GM19238 (cell line): ENCODE results near the gene UXS1.

Experiments
- DNase-seq: peaks from one replicate; pipeline ENCODE4 v3.0.0; 2011; ENCODE audit warnings: low spot score; ENCODE audit not compliant: insufficient read length

UXS1 gene

GRCh38 chr2:106189764-106190468, 4.2 kb downstream of the UXS1 start:
- no peak for DNase-seq

GRCh38 chr2:106189325-106189724, 4.8 kb downstream of the UXS1 start:
- no peak for DNase-seq

- DNase-seq, result no peak
These were observed 6.7 kb downstream of the UXS1 start for GRCh38 chr2:106187273-106187891.

GRCh38 chr2:106185475-106186184, 8.5 kb downstream of the UXS1 start:
- DNase-seq, result no peak

- DNase-seq, result no peak
These were observed 9.2 kb downstream of the UXS1 start for GRCh38 chr2:106184857-106185256.

- no peak for DNase-seq
These were observed 9.7 kb downstream of the UXS1 start for GRCh38 chr2:106184394-106184793.

- DNase-seq, result no peak
These were observed 10.9 kb downstream of the UXS1 start for GRCh38 chr2:106183101-106183696.

- no peak for DNase-seq
These were observed 13.0 kb downstream of the UXS1 start for GRCh38 chr2:106181064-106181463.

GRCh38 chr2:106180602-106181001, 13.5 kb downstream of the UXS1 start:
- DNase-seq, result no peak

GRCh38 chr2:106178716-106179115, 15.4 kb downstream of the UXS1 start:
- no peak for DNase-seq

GRCh38 chr2:106177581-106177980, 16.5 kb downstream of the UXS1 start:
- DNase-seq, result no peak

- no peak for DNase-seq
These were observed 17.5 kb downstream of the UXS1 start for GRCh38 chr2:106176446-106177099.

- DNase-seq, result no peak
These were observed 18.8 kb downstream of the UXS1 start for GRCh38 chr2:106175086-106175850.

GRCh38 chr2:106174056-106174455, 20.0 kb downstream of the UXS1 start:
- no peak for DNase-seq

- DNase-seq, result no peak
These were observed 21.5 kb downstream of the UXS1 start for GRCh38 chr2:106172649-106173048.

- DNase-seq, result no peak
These were observed 25.4 kb downstream of the UXS1 start for GRCh38 chr2:106168657-106169056.

- DNase-seq, result no peak
These were observed 27.0 kb downstream of the UXS1 start for GRCh38 chr2:106167067-106167466.

GRCh38 chr2:106165561-106165960, 28.5 kb downstream of the UXS1 start:
- no peak for DNase-seq

GRCh38 chr2:106165029-106165428, 29.1 kb downstream of the UXS1 start:
- no peak for DNase-seq

GRCh38 chr2:106163948-106164545, 30.1 kb downstream of the UXS1 start:
- no peak for DNase-seq
